K562 (cell line): ENCODE results near the gene HCAR3. TPM values are rescaled to one million over a fixed set of nuclear protein-coding genes. Genes with fewer than 3 reads are reported as not detected.

ENCODE experiments used
- ATAC-seq: fragments of 200-7000 bp; cut with Tn5 transposase; 3 replicates; pipeline ENCODE4 v1.9.1; 2020; ENCODE audit warnings: moderate library complexity
- BruUV-seq: library from RNA; stranded (reverse); fragments of 400-500 nt; replicated peaks from 2 replicates; lab custom pipeline; 2021; lab: Mats Ljungman, UMichigan
- CTCF ChIA-PET: fragments of 300-600 bp; formaldehyde crosslinking; extraction: SDS; loops from one replicate; lab custom pipeline; 2021; ENCODE audit warnings: low intra/inter-chr PET ratio; lab: Yijun Ruan, JAX
- POLR2A ChIA-PET: fragments of 300-600, 350-650 bp; sonication (Branson Sonifier 250); formaldehyde crosslinking; extraction: SDS; loops from one replicate; lab custom pipeline; 2021; ENCODE audit warnings: antibody characterized with exemption, inconsistent platforms; lab: Yijun Ruan, JAX
- DNase-seq, 4 experiments: peaks; one replicate each; pipeline versions ENCODE4 v3.0.0 to v3.0.0-alpha.2; 2011 to 2018; ENCODE audit warnings: low spot score in 3 of 4, mixed read lengths in 3 of 4; ENCODE audit errors: extremely low read depth in 1 of 4
- FAIRE-seq: peaks from 2 replicates; lab custom pipeline; 2011; peaks lifted over from hg19 to GRCh38; lab: Jason Lieb, UNC
- H2AFZ ChIP-seq: 2 replicates; pipeline ENCODE4 v1.6.0; 2011; ENCODE audit warnings: low read depth, low read length, control low read depth, inconsistent platforms
- H3K27ac ChIP-seq: fragments of 200-600 bp; 3 replicates; pipeline ENCODE4 v1.8.0; 2011; ENCODE audit warnings: low read depth, mild to moderate bottlenecking, control low read depth, inconsistent platforms, low read length, moderate library complexity, mixed read lengths; ENCODE audit errors: extremely low read depth
- H3K27me3 ChIP-seq, 2 experiments: fragments of 300-600 bp in 1 of 2; 2 replicates in 1 of 2; 3 replicates in 1 of 2; pipeline versions ENCODE4 v1.6.0 to v1.8.0; 2011; ENCODE audit warnings: inconsistent platforms in 2 of 2, low read length in 2 of 2, mild to moderate bottlenecking in 1 of 2, mixed read lengths in 1 of 2, moderate library complexity in 1 of 2; ENCODE audit not compliant: control insufficient read depth in 2 of 2, insufficient read depth in 2 of 2
- H3K36me3 ChIP-seq: fragments of 300-600 bp; 3 replicates; pipeline ENCODE4 v1.8.0; 2011; ENCODE audit warnings: mild to moderate bottlenecking, low read length, inconsistent platforms; ENCODE audit not compliant: control insufficient read depth, insufficient read depth
- H3K4me1 ChIP-seq, 2 experiments: fragments of 200-600 bp in 1 of 2; replicated peaks in 1 of 2; 2 replicates in 1 of 2; 3 replicates in 1 of 2; pipeline versions ENCODE4 v1.5.1 to v1.8.0; 2011; ENCODE audit warnings: inconsistent platforms in 2 of 2, low read length in 2 of 2, mild to moderate bottlenecking in 1 of 2, mixed read lengths in 1 of 2, moderate library complexity in 1 of 2; ENCODE audit not compliant: control insufficient read depth in 2 of 2, insufficient read depth in 2 of 2
- H3K4me2 ChIP-seq: 2 replicates; pipeline ENCODE4 v1.6.1; 2011; ENCODE audit warnings: low read length, control low read depth, inconsistent platforms, mixed read lengths; ENCODE audit not compliant: insufficient read depth
- H3K4me3 ChIP-seq: fragments of 200-600 bp; sonication (generic), shearing (Covaris generic); 2 replicates; pipeline ENCODE4 v1.5.1; 2016; ENCODE audit warnings: control low read depth, inconsistent platforms
- H3K79me2 ChIP-seq: fragments of 200-600 bp; 3 replicates; pipeline ENCODE4 v1.8.0; 2011; ENCODE audit warnings: low read length, inconsistent platforms; ENCODE audit not compliant: control insufficient read depth, insufficient read depth
- H3K9ac ChIP-seq, 2 experiments: 2 replicates each; pipeline versions ENCODE4 v1.6.0 to v1.6.1; 2011; ENCODE audit warnings: low read depth in 2 of 2, low read length in 2 of 2, control low read depth in 1 of 2, inconsistent platforms in 1 of 2, mild to moderate bottlenecking in 1 of 2, mixed read lengths in 1 of 2; ENCODE audit not compliant: insufficient read depth in 1 of 2
- H3K9me1 ChIP-seq: one replicate; pipeline ENCODE4 v1.6.0; 2011; ENCODE audit warnings: inconsistent platforms, mild to moderate bottlenecking, low read length, moderate library complexity; ENCODE audit not compliant: control insufficient read depth, insufficient read depth
- H3K9me3 ChIP-seq: replicated peaks from 2 replicates; pipeline ENCODE4 v1.5.1; 2011; ENCODE audit warnings: low read depth, low read length, inconsistent platforms; ENCODE audit not compliant: control insufficient read depth, insufficient read depth
- H4K20me1 ChIP-seq: replicated peaks from 2 replicates; pipeline ENCODE4 v1.6.1; 2011; ENCODE audit warnings: low read length, inconsistent platforms, mixed read lengths; ENCODE audit not compliant: control insufficient read depth, insufficient read depth
- ARID1B ChIP-seq: fragments of 450-650 bp; IDR thresholded peaks from 2 replicates; pipeline ENCODE4 v1.6.1; 2016; ENCODE audit warnings: antibody characterized with exemption, mild to moderate bottlenecking, inconsistent platforms
- CTBP1 ChIP-seq: fragments of 450-650 bp; IDR thresholded peaks from 2 replicates; pipeline ENCODE4 v1.6.1; 2016; ENCODE audit warnings: borderline replicate concordance
- DPF2 ChIP-seq: fragments of 450-650 bp; IDR thresholded peaks from 2 replicates; pipeline ENCODE4 v1.6.1; 2016
- EP300 ChIP-seq: IDR thresholded peaks from 2 replicates; pipeline ENCODE4 v1.6.1; 2012; ENCODE audit warnings: low read length, improper control_type of control experiment
- FOS ChIP-seq: IDR thresholded peaks from 3 replicates; pipeline ENCODE4 v1.6.1; 2011; ENCODE audit not compliant: insufficient read length; ENCODE audit errors: extremely low read depth
- FOSL1 ChIP-seq: fragments of 200-800 bp; sonication (Bioruptor generic); conservative IDR thresholded peaks from 2 replicates; pipeline ENCODE4 v1.6.1; 2016; ENCODE audit warnings: missing genetic modification characterization, missing compliant biosample characterization
- HEY1 ChIP-seq: fragments of 250-450 bp; sonication (Bioruptor Pico); IDR thresholded peaks from 2 replicates; pipeline ENCODE4 v1.5.0; 2020; ENCODE audit warnings: mild to moderate bottlenecking, moderate library complexity, borderline replicate concordance
- MEF2A ChIP-seq: IDR thresholded peaks from 2 replicates; pipeline ENCODE4 v1.6.1; 2011; ENCODE audit warnings: low read depth, mild to moderate bottlenecking, low read length, moderate library complexity; ENCODE audit not compliant: control insufficient read depth
- MEF2D ChIP-seq: conservative IDR thresholded peaks from 2 replicates; pipeline ENCODE4 v1.6.1; 2016; ENCODE audit warnings: low read depth, missing genetic modification characterization, missing compliant biosample characterization
- NCOA2 ChIP-seq, 2 experiments: fragments of 450-650 bp; IDR thresholded peaks; 2 replicates each; pipeline ENCODE4 v1.6.1; 2018; ENCODE audit warnings: mild to moderate bottlenecking in 2 of 2, moderate library complexity in 1 of 2; ENCODE audit not compliant: partially characterized antibody in 2 of 2
- RBM25 ChIP-seq: fragments of 200-400 bp; formaldehyde crosslinking; IDR thresholded peaks from 2 replicates; pipeline ENCODE4 v1.6.1; 2018; ENCODE audit warnings: low read length, low read depth, moderate library complexity; ENCODE audit not compliant: severe bottlenecking
- RNF2 ChIP-seq: sonication (generic); IDR thresholded peaks from 2 replicates; pipeline ENCODE4 v1.6.1; 2016
- SMARCE1 ChIP-seq: fragments of 450-650 bp; IDR thresholded peaks from 2 replicates; pipeline ENCODE4 v1.7.1; 2016; ENCODE audit warnings: mild to moderate bottlenecking
- SOX6 ChIP-seq: fragments of 450-650 bp; IDR thresholded peaks from 2 replicates; pipeline ENCODE4 v1.6.1; 2014; ENCODE audit warnings: mild to moderate bottlenecking
- SP2 ChIP-seq: IDR thresholded peaks from 2 replicates; pipeline ENCODE4 v1.6.1; 2011; ENCODE audit warnings: mild to moderate bottlenecking, low read depth, low read length, moderate library complexity; ENCODE audit not compliant: poor library complexity, severe bottlenecking; ENCODE audit errors: extremely low read depth
- TEAD1 ChIP-seq, 2 experiments: fragments of 450-650 bp in 1 of 2; sonication (generic) in 1 of 2; formaldehyde crosslinking; IDR thresholded peaks; 2 replicates each; pipeline versions ENCODE4 v1.4.0 to v1.8.0; 2020 to 2022; ENCODE audit warnings: mild to moderate bottlenecking in 2 of 2, missing genetic modification reagents in 1 of 2
- TEAD4 ChIP-seq, 2 experiments: sonication (generic) in 1 of 2; formaldehyde crosslinking in 1 of 2; IDR thresholded peaks; 2 replicates each; pipeline versions ENCODE4 v1.6.1 to v1.8.0; 2012 to 2022; ENCODE audit warnings: borderline replicate concordance in 1 of 2, inconsistent platforms in 1 of 2, low read length in 1 of 2, mild to moderate bottlenecking in 1 of 2, missing genetic modification reagents in 1 of 2
- TSC22D4 ChIP-seq: fragments of 450-650 bp; IDR thresholded peaks from 2 replicates; pipeline ENCODE4 v1.6.1; 2016; ENCODE audit warnings: missing genetic modification characterization, missing biosample characterization, control low read depth
- ZEB2 ChIP-seq: fragments of 450-650 bp; IDR thresholded peaks from 2 replicates; pipeline ENCODE4 v1.6.1; 2016
- ZNF3 ChIP-seq: fragments of 250-450 bp; sonication (Bioruptor Pico); IDR thresholded peaks from 2 replicates; pipeline ENCODE4 v1.5.0; 2021; ENCODE audit warnings: mild to moderate bottlenecking, moderate library complexity
- WGBS: fragments of 100-300 bp; shearing (Covaris generic); methylation state at CpG from one replicate; pipeline ENCODE4 v1.1.6; 2016; ENCODE audit warnings: low coverage, mixed read lengths; ENCODE audit not compliant: insufficient coverage; ENCODE audit errors: missing lambda C conversion rate; 5-methylcytosine and 5-hydroxymethylcytosine counted together
- in situ Hi-C: fragments of 300-500 bp; cut with MboI; formaldehyde crosslinking; loops from 4 replicates; pipeline ENCODE4 v1.15.0; 2018; ENCODE audit warnings: inconsistent platforms, mixed read lengths
- intact Hi-C: fragments of 100-400 bp; cut with micrococcal nuclease; formaldehyde crosslinking; loops from 2 replicates; pipeline ENCODE4 v1.14.2; 2022
- polyA plus RNA-seq, 8 experiments: library from polyadenylated mRNA; depleted of rRNA in 4 of 8; stranded (reverse) in 5 of 8; unstranded in 3 of 8; fragments of >200 nt; fragmentation: Nextera tagmentation in 2 of 8; fragmentation: Illumina TruSeq in 1 of 8; extraction: Ambion mirVana in 2 of 8; extraction: Trizol in 1 of 8; gene quantifications; 2 replicates each; pipeline versions ENCODE4 v1.2.1 to v1.2.3, GENCODE V29; 2011 to 2014; ENCODE audit warnings: inconsistent platforms in 1 of 8, missing spikeins in 1 of 8
- total RNA-seq, 7 experiments: library from RNA; depleted of rRNA in 6 of 7; stranded (reverse); fragments of >200 nt in 6 of 7; fragmentation: Illumina TruSeq in 2 of 7; extraction: Trizol in 2 of 7; gene quantifications; 2 replicates each; pipeline versions ENCODE4 v1.2.1 to v1.2.3, GENCODE V29; 2011 to 2021; ENCODE audit warnings: low replicate concordance in 1 of 7
- TF ChIP-seq, protein P1 (sequence below): fragments of 250-450 bp; sonication (Bioruptor Pico); IDR thresholded peaks from 2 replicates; pipeline ENCODE4 v1.8.0; 2021; ENCODE audit warnings: mild to moderate bottlenecking, moderate library complexity
- TF ChIP-seq, protein P2 (sequence below): sonication (generic); formaldehyde crosslinking; IDR thresholded peaks from 2 replicates; pipeline ENCODE4 v1.8.0; 2022; ENCODE audit warnings: mild to moderate bottlenecking, missing genetic modification reagents, borderline replicate concordance

The HCAR3 gene
- total and polyA plus RNA-seq, 9 of the 15 experiments (the other 6 are each of a cell fraction or from before 2014, with no cell fraction given), result not detected

DNA sequence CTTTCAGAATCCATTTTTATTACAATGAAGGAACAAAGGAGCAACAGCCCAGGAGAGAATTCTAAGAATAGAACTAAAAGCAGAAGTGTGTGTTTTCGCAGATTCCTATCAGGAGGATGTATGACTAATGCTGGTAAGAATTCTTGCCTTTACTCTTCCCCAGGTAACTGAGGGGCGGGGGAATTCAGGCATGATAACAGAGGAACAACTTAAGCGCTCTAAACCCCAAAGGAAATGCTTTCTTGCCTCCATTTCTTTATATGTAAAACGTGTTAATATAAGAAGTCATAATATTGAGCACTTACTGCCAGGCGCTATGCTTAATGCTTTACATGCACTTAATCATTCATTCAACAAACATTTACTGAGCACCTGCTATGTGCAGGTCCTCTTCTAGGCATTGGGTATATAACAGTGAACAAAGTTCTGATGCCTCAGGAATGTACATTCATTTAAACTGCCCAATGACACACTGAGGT lies 9.5 kb upstream of the HCAR3 start:
- in situ Hi-C loops, result no loop called here
- Histone ChIP-seq H3K4me1 (peaks cover 8 to 9% of the 10 kb centered on the region in 2 experiments; a peak in 3 of 5 replicates), H3K27ac (no peak overlapping the region), H3K36me3 (no peaks in the 10 kb centered on the region), H3K4me2 (no peak overlapping the region), H3K27me3 (peaks cover 21 to 33% of the 10 kb centered on the region in 2 experiments), H3K9me1 (no peaks in the 10 kb centered on the region), H3K9ac (no peak overlapping the region), H3K79me2 (no peaks in the 10 kb centered on the region), H3K4me3 (no peak overlapping the region), H3K9me3 (no peaks in the 10 kb centered on the region), H4K20me1 (peaks cover 3% of the 10 kb centered on the region; the same call in 1 of the 2 replicates), H2AFZ (no peak overlapping the region)
- CTCF ChIA-PET, result no interaction called here
- ATAC-seq, result peak; percentile 37; the same call in 2 of the 3 replicates
- WGBS, result 0% methylated on average over 5 of the region's 5 CpGs
- DNase-seq, result peak in 1 of 4 experiments; percentile 32
- BruUV-seq, result no TSS peak
- peak; percentile 40 for FAIRE-seq
- POLR2A ChIA-PET, result interaction anchor here (0.5 to 1.5 kb wide), 2 partner anchors 16 to 255 kb away, joined by 3 read pairs; no protein-coding TSS in a partner anchor
- intact Hi-C loops, result no loop called here
- TF ChIP-seq NCOA2 (IDR thresholded peaks at IDR 0.05; ENCODE audit: partially characterized antibody in 2 of 2) (no peak), TEAD4 (IDR thresholded peaks at IDR 0.05; ENCODE audit: low read length) (peak; percentile 79; the same call in 1 of the 2 replicates), TEAD4 (CRISPR knock-in tag; IDR thresholded peaks at IDR 0.05; ENCODE audit: borderline replicate concordance) (no peak), ZNF3 (CRISPR knock-in tag) (peak; percentile 93), SMARCE1 (peak; percentile 95), SOX6 (peak; percentile 95), FOSL1 (peak; percentile 94), ZEB2 (peak; percentile 98), SP2 (no peak), CTBP1 (peak; percentile 94), RBM25 (peak; percentile 10), MEF2A (peak; percentile 85), FOS (peak; percentile 46), EP300 (peak; percentile 55), TEAD1 (CRISPR knock-in tag; IDR thresholded peaks at IDR 0.05) (peak; percentile 62 to 78; a peak in 3 of 4 replicates), RNF2 (0 out of 2 replicates have a peak, but pooled peaks have one; percentile 35), TSC22D4 (tag) (no peak), MEF2D (peak; percentile 97), ARID1B (peak; percentile 80), HEY1 (no peak), DPF2 (peak; percentile 83)
- TF ChIP-seq, protein P1, sequence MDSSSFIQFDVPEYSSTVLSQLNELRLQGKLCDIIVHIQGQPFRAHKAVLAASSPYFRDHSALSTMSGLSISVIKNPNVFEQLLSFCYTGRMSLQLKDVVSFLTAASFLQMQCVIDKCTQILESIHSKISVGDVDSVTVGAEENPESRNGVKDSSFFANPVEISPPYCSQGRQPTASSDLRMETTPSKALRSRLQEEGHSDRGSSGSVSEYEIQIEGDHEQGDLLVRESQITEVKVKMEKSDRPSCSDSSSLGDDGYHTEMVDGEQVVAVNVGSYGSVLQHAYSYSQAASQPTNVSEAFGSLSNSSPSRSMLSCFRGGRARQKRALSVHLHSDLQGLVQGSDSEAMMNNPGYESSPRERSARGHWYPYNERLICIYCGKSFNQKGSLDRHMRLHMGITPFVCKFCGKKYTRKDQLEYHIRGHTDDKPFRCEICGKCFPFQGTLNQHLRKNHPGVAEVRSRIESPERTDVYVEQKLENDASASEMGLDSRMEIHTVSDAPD, result no peak
- TF ChIP-seq, protein P2, sequence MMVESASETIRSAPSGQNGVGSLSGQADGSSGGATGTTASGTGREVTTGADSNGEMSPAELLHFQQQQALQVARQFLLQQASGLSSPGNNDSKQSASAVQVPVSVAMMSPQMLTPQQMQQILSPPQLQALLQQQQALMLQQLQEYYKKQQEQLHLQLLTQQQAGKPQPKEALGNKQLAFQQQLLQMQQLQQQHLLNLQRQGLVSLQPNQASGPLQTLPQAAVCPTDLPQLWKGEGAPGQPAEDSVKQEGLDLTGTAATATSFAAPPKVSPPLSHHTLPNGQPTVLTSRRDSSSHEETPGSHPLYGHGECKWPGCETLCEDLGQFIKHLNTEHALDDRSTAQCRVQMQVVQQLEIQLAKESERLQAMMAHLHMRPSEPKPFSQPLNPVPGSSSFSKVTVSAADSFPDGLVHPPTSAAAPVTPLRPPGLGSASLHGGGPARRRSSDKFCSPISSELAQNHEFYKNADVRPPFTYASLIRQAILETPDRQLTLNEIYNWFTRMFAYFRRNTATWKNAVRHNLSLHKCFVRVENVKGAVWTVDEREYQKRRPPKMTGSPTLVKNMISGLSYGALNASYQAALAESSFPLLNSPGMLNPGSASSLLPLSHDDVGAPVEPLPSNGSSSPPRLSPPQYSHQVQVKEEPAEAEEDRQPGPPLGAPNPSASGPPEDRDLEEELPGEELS (CRISPR knock-in tag), result no peak
